Measurements from ENCODE around the gene APC.

APC gene

GRCh38 chr5:112691339-112691680, 46.4 kb upstream of the APC start:
- H3K27ac ChIP-seq (replicated peaks), result no peak overlapping the region
- TF ChIP-seq CTCF (IDR thresholded peaks at IDR 0.05; ENCODE audit: insufficient read depth, low read length) (no peak), POLR2AphosphoS5 (IDR thresholded peaks at IDR 0.05; ENCODE audit: low read depth) (no peak), GABPA (IDR thresholded peaks at IDR 0.05; ENCODE audit: low read depth) (no peak), SPI1 (IDR thresholded peaks at IDR 0.05; ENCODE audit: borderline replicate concordance, low read depth) (no peak), REST (IDR thresholded peaks at IDR 0.05; ENCODE audit: insufficient replicate concordance, low read depth) (no peak)
- no peaks in the 10 kb centered on the region for H3K27me3 ChIP-seq (ENCODE audit: insufficient read depth, poor library complexity, severe bottlenecking)
- DNase-seq (ENCODE audit: low read depth in 1 of 2, low spot score in 1 of 2), result no peak
- no peak overlapping the region for H3K4me3 ChIP-seq (replicated peaks; ENCODE audit: insufficient read depth, low read length)

- peak in 1 of 2 experiments; percentile 56 for DNase-seq (ENCODE audit: low read depth in 1 of 2, low spot score in 1 of 2)
- peak; percentile 2 for TF ChIP-seq CTCF (IDR thresholded peaks at IDR 0.05; ENCODE audit: insufficient read depth, low read length)
- TF ChIP-seq SPI1 (IDR thresholded peaks at IDR 0.05; ENCODE audit: borderline replicate concordance, low read depth), result no peak
- Histone ChIP-seq H3K4me3 (replicated peaks; ENCODE audit: insufficient read depth, low read length) (no peak overlapping the region), H3K27ac (replicated peaks) (no peak overlapping the region), H3K27me3 (ENCODE audit: insufficient read depth, poor library complexity, severe bottlenecking) (no peaks in the 10 kb centered on the region)
Observed at GRCh38 chr5:112691758-112692157, 45.9 kb upstream of the APC start.

- Histone ChIP-seq H3K4me3 (replicated peaks; ENCODE audit: insufficient read depth, low read length) (no peak overlapping the region), H3K27me3 (ENCODE audit: insufficient read depth, poor library complexity, severe bottlenecking) (no peaks in the 10 kb centered on the region), H3K27ac (replicated peaks) (no peak overlapping the region)
- TF ChIP-seq CTCF (IDR thresholded peaks at IDR 0.05; ENCODE audit: insufficient read depth, low read length) (no peak), POLR2AphosphoS5 (IDR thresholded peaks at IDR 0.05; ENCODE audit: low read depth) (no peak), GABPA (IDR thresholded peaks at IDR 0.05; ENCODE audit: low read depth) (no peak), SPI1 (IDR thresholded peaks at IDR 0.05; ENCODE audit: borderline replicate concordance, low read depth) (no peak), REST (IDR thresholded peaks at IDR 0.05; ENCODE audit: insufficient replicate concordance, low read depth) (no peak)
- no peak for DNase-seq (ENCODE audit: low read depth in 1 of 2, low spot score in 1 of 2)
Observed at GRCh38 chr5:112692472-112692871, 45.2 kb upstream of the APC start.

GRCh38 chr5:112693301-112693700, 44.4 kb upstream of the APC start:
- no peak for DNase-seq (ENCODE audit: low read depth in 1 of 2, low spot score in 1 of 2)
- H3K27ac ChIP-seq (replicated peaks), result no peak overlapping the region
- no peak overlapping the region for H3K4me3 ChIP-seq (replicated peaks; ENCODE audit: insufficient read depth, low read length)
- TF ChIP-seq CTCF (IDR thresholded peaks at IDR 0.05; ENCODE audit: insufficient read depth, low read length) (no peak), SPI1 (IDR thresholded peaks at IDR 0.05; ENCODE audit: borderline replicate concordance, low read depth) (no peak), POLR2AphosphoS5 (IDR thresholded peaks at IDR 0.05; ENCODE audit: low read depth) (no peak), REST (IDR thresholded peaks at IDR 0.05; ENCODE audit: insufficient replicate concordance, low read depth) (no peak), GABPA (IDR thresholded peaks at IDR 0.05; ENCODE audit: low read depth) (no peak)
- no peaks in the 10 kb centered on the region for H3K27me3 ChIP-seq (ENCODE audit: insufficient read depth, poor library complexity, severe bottlenecking)

Data from HL-60 (cell line).